ENCODE measurements around the gene ROBO1. TPM values are rescaled to one million over a fixed set of nuclear protein-coding genes. Genes with fewer than 3 reads are reported as not detected.

ROBO1 gene
- total RNA-seq, 1 donor from 2014 or later: 7.1 TPM

DNA sequence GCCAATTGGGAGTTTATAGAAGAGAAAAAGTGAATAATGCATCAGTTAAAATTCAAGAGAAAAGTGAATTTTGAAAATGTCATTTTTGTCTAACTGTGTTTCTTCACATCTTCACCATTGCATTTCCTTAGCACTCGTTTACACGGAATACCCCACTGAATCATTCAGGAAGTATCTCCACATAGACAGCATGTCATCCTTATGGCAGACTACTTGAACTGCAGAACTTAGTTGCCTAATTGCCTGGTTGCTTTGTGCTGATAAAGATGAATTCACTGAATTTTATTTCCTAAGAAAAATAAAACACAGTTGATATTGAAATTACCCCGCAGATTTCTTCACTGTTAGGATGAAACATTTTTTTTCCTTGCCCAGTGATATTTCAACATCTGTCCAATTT, 627.1 kb downstream of the ROBO1 start:
- DNase-seq: no peak
- TF ChIP-seq CTCF (IDR thresholded peaks at IDR 0.05; ENCODE audit: borderline replicate concordance): no peak
- H3K36me3 ChIP-seq: no peaks in the 10 kb centered on the region
- H3K9me3 ChIP-seq (replicated peaks): no peaks in the 10 kb centered on the region
- intact Hi-C loops (cut with micrococcal nuclease): no loop called here
- H3K4me1 ChIP-seq: no peaks in the 10 kb centered on the region
- no peak overlapping the region for H3K4me3 ChIP-seq
- no peaks in the 10 kb centered on the region for H3K27me3 ChIP-seq (ENCODE audit: low read depth)
- no peak overlapping the region for H3K27ac ChIP-seq (replicated peaks)

- no peak overlapping the region for H3K27ac ChIP-seq (replicated peaks)
- no peaks in the 10 kb centered on the region for H3K27me3 ChIP-seq (ENCODE audit: low read depth)
- no peak for DNase-seq
- H3K4me1 ChIP-seq: no peaks in the 10 kb centered on the region
- no peaks in the 10 kb centered on the region for H3K9me3 ChIP-seq (replicated peaks)
- no peaks in the 10 kb centered on the region for H3K36me3 ChIP-seq
- intact Hi-C loops (cut with micrococcal nuclease): no loop called here
- TF ChIP-seq CTCF (IDR thresholded peaks at IDR 0.05; ENCODE audit: borderline replicate concordance): no peak
- no peak overlapping the region for H3K4me3 ChIP-seq
Measured at GRCh38 chr3:79139395-79140068, 628.3 kb downstream of the ROBO1 start.

DNA sequence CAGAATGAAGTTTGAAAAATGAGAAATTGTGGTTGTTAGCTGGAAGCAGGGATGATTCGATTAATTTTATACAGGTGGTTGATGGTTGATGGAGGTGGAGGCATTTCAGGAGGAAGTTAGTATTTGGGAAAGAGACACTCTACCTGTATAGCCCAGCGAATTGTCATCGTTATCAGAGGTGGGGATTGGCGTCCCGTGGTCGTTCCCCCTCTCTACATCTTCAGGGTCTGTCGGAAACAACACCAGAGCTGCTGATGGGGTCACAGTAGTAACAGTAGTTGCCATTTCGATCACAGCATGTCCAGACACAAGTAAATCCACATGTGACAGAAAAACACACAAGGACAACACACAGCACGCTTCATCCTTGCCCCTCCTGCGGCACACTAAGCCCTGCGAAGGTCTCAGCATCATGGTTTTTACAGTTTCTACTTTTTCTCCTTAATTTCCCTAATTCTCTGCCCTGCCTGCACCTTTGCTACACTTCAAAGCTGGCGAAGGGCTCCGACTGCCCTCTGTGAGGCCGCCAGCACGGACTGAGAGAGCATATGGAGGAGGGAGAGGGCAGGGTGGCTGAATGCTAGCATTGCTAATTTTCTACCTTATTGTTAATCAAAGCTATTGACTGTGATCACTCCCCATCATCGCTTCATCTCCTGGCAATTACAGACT, 642.3 kb downstream of the ROBO1 start:
- H3K4me3 ChIP-seq: no peak overlapping the region
- no peak for DNase-seq
- TF ChIP-seq CTCF (IDR thresholded peaks at IDR 0.05; ENCODE audit: borderline replicate concordance): no peak
- peaks cover 7% of the 10 kb centered on the region for H3K9me3 ChIP-seq (replicated peaks)
- H3K4me1 ChIP-seq: no peaks in the 10 kb centered on the region
- H3K27me3 ChIP-seq (ENCODE audit: low read depth): no peaks in the 10 kb centered on the region
- no peak overlapping the region for H3K27ac ChIP-seq (replicated peaks)
- intact Hi-C loops (cut with micrococcal nuclease): no loop called here
- H3K36me3 ChIP-seq: no peaks in the 10 kb centered on the region

GRCh38 chr3:79115458-79115857, 652.3 kb downstream of the ROBO1 start:
- Histone ChIP-seq H3K4me1 (no peaks in the 10 kb centered on the region), H3K36me3 (no peaks in the 10 kb centered on the region), H3K4me3 (no peak overlapping the region), H3K27ac (replicated peaks) (no peak overlapping the region), H3K27me3 (ENCODE audit: low read depth) (no peaks in the 10 kb centered on the region), H3K9me3 (replicated peaks) (peaks cover 7% of the 10 kb centered on the region)
- TF ChIP-seq CTCF (IDR thresholded peaks at IDR 0.05; ENCODE audit: borderline replicate concordance): no peak
- intact Hi-C loops (cut with micrococcal nuclease): no loop called here
- DNase-seq: no peak

- TF ChIP-seq CTCF (IDR thresholded peaks at IDR 0.05; ENCODE audit: borderline replicate concordance): no peak
- H3K27ac ChIP-seq (replicated peaks): no peak overlapping the region
- no peak overlapping the region for H3K4me3 ChIP-seq
- no peaks in the 10 kb centered on the region for H3K4me1 ChIP-seq
- H3K27me3 ChIP-seq (ENCODE audit: low read depth): no peaks in the 10 kb centered on the region
- intact Hi-C loops (cut with micrococcal nuclease): no loop called here
- no peaks in the 10 kb centered on the region for H3K9me3 ChIP-seq (replicated peaks)
- no peaks in the 10 kb centered on the region for H3K36me3 ChIP-seq
- DNase-seq: no peak
Measured at GRCh38 chr3:79113876-79114275, 653.9 kb downstream of the ROBO1 start.

All from left ventricle myocardium inferior (tissue), 1 donor.